HL-60 (cell line): ENCODE results near the gene PPM1M.

Experiments
- CTCF ChIP-seq: IDR thresholded peaks from one replicate; pipeline ENCODE4 v1.5.1; 2011; ENCODE audit warnings: low read length, control low read depth, inconsistent platforms; ENCODE audit not compliant: insufficient read depth
- REST ChIP-seq: IDR thresholded peaks from 2 replicates; pipeline ENCODE4 v1.6.1; 2012; ENCODE audit warnings: low read depth; ENCODE audit not compliant: insufficient replicate concordance

GRCh38 chr3:52295671-52296208 is 50.2 kb downstream of the PPM1M start:
- TF ChIP-seq CTCF (no peak), REST (no peak)
